PC-3 (cell line): ENCODE data around the gene PHF13.

Experiments used
- EZH2 ChIP-seq: fragments of 300-600 bp; sonication (generic); IDR thresholded peaks from one replicate; pipeline ENCODE4 v1.6.1; 2017; ENCODE audit warnings: antibody characterized with exemption, mild to moderate bottlenecking, low read length; ENCODE audit not compliant: unreplicated experiment
- EZH2phosphoT487 ChIP-seq: fragments of 300-600 bp; sonication (generic); IDR thresholded peaks from 2 replicates; pipeline ENCODE4 v1.6.1; 2018; ENCODE audit warnings: mild to moderate bottlenecking, antibody characterized with exemption, low read length, borderline replicate concordance
- TF ChIP-seq, protein P1 (sequence below): fragments of 300-600 bp; sonication (generic); conservative IDR thresholded peaks from 2 replicates; pipeline ENCODE4 v1.5.1; 2017; ENCODE audit warnings: antibody characterized with exemption, low read depth, mild to moderate bottlenecking, low read length

DNA sequence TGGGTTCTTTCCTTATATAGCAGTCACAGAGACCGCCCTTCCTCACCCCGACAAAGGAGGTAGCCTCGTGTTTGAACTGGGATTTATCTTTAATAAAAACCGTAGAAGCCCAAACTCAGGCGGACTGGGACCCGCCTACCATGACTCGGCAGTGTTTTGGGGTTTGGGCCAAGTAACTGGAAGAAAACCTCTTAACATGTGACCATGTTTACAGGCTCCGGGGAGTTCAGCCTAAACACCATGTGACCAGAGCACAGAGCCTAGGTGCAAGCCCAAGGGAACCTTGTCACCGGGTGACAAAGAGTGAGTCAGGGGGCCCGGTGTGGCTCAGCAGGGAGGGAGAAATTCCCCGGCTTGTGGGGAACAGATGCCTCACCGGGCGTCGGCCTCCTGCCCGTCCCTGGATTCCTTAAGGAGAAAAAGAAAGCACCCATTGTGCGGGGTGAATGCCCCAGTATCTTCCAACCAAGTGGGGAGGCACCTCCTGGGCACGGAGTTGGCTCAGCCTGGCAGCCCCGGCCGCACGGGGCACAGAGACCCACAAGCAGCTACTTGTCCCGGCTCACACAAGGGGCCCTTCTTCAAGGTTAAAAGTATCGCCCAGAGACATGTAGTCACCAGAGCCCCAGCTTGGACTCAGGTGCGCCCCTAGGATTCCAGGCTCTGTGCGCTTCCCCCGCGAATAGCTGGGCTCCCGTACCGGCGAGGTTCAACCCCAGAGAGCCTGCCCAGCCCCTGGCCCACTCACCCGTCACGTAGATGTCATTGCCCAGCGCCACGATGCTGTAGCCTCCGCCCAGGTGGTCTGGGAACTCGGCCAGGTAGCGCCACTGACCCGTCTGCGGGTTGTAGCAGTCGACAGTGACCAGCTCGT is 12.2 kb upstream of the PHF13 start:
- TF ChIP-seq, protein P1, sequence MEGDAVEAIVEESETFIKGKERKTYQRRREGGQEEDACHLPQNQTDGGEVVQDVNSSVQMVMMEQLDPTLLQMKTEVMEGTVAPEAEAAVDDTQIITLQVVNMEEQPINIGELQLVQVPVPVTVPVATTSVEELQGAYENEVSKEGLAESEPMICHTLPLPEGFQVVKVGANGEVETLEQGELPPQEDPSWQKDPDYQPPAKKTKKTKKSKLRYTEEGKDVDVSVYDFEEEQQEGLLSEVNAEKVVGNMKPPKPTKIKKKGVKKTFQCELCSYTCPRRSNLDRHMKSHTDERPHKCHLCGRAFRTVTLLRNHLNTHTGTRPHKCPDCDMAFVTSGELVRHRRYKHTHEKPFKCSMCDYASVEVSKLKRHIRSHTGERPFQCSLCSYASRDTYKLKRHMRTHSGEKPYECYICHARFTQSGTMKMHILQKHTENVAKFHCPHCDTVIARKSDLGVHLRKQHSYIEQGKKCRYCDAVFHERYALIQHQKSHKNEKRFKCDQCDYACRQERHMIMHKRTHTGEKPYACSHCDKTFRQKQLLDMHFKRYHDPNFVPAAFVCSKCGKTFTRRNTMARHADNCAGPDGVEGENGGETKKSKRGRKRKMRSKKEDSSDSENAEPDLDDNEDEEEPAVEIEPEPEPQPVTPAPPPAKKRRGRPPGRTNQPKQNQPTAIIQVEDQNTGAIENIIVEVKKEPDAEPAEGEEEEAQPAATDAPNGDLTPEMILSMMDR, result no peak; the same call in 1 of the 2 replicates
- TF ChIP-seq EZH2 (no peak), EZH2phosphoT487 (peak; percentile 76; the same call in 1 of the 2 replicates)
